Neutrophil (primary cell): ENCODE results near the gene SYT14.

Experiments used
- H3K27ac ChIP-seq: fragments of 200-600 bp; sonication (generic); 2 replicates; pipeline ENCODE4 v1.5.1; 2016; ENCODE audit warnings: mild to moderate bottlenecking, moderate library complexity
- H3K27me3 ChIP-seq: fragments of 200-600 bp; sonication (generic); 2 replicates; pipeline ENCODE4 v1.6.0; 2016; ENCODE audit warnings: mild to moderate bottlenecking
- H3K36me3 ChIP-seq: fragments of 200-600 bp; sonication (generic); 2 replicates; pipeline ENCODE4 v1.5.1; 2017
- H3K4me1 ChIP-seq, 2 experiments: fragments of 200-600 bp in 1 of 2; sonication (generic) in 1 of 2; 1 replicate in 1 of 2; 2 replicates in 1 of 2; pipeline versions ENCODE4 v1.5.1 to v1.6.1; 2013 to 2016; ENCODE audit warnings: low read depth in 1 of 2, low read length in 1 of 2, mild to moderate bottlenecking in 1 of 2, moderate library complexity in 1 of 2; ENCODE audit not compliant: control insufficient read depth in 1 of 2, insufficient read depth in 1 of 2
- H3K4me3 ChIP-seq, 2 experiments: fragments of 200-600 bp in 1 of 2; sonication (generic) in 1 of 2; 1 replicate in 1 of 2; 2 replicates in 1 of 2; pipeline ENCODE4 v1.5.1; 2013 to 2016; ENCODE audit warnings: low read depth in 1 of 2, low read length in 1 of 2, mild to moderate bottlenecking in 1 of 2, moderate library complexity in 1 of 2
- H3K9me3 ChIP-seq: fragments of 200-600 bp; sonication (generic); 2 replicates; pipeline ENCODE4 v1.5.1; 2016
- TF ChIP-seq, protein P1 (sequence below): fragments of 200-600 bp; sonication (generic); IDR thresholded peaks from 2 replicates; pipeline ENCODE4 v1.5.1; 2016; ENCODE audit warnings: antibody characterized with exemption

SYT14 gene

GRCh38 chr1:210076620-210077019 lies 138.6 kb downstream of the SYT14 start:
- no peak overlapping the region for H3K27ac ChIP-seq
- no peaks in the 10 kb centered on the region for H3K4me1 ChIP-seq
- H3K36me3 ChIP-seq = no peaks in the 10 kb centered on the region
- no peaks in the 10 kb centered on the region for H3K9me3 ChIP-seq
- H3K27me3 ChIP-seq = no peaks in the 10 kb centered on the region
- no peak overlapping the region for H3K4me3 ChIP-seq
- TF ChIP-seq, protein P1, sequence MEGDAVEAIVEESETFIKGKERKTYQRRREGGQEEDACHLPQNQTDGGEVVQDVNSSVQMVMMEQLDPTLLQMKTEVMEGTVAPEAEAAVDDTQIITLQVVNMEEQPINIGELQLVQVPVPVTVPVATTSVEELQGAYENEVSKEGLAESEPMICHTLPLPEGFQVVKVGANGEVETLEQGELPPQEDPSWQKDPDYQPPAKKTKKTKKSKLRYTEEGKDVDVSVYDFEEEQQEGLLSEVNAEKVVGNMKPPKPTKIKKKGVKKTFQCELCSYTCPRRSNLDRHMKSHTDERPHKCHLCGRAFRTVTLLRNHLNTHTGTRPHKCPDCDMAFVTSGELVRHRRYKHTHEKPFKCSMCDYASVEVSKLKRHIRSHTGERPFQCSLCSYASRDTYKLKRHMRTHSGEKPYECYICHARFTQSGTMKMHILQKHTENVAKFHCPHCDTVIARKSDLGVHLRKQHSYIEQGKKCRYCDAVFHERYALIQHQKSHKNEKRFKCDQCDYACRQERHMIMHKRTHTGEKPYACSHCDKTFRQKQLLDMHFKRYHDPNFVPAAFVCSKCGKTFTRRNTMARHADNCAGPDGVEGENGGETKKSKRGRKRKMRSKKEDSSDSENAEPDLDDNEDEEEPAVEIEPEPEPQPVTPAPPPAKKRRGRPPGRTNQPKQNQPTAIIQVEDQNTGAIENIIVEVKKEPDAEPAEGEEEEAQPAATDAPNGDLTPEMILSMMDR = no peak

DNA sequence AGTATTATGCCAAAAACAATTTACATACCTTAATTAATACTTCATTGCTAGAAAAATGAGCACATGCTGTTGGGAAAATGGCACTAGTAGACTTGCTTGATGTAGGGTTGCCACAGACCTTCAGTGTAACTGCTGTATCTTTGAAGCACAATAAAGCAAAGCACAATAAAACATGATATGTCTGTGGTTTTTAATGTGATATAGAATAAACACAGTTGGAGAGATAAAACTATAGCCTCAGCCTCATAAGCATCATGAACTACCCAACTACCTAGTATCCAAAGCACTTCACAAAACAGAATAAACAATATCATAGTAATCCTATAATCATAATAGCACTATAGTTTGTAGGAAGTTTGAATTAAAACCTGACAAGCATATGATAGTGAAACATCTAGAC lies 143.5 kb downstream of the SYT14 start:
- Histone ChIP-seq H3K4me1 (no peaks in the 10 kb centered on the region), H3K27ac (no peak overlapping the region), H3K36me3 (no peaks in the 10 kb centered on the region), H3K9me3 (no peaks in the 10 kb centered on the region), H3K27me3 (no peaks in the 10 kb centered on the region), H3K4me3 (no peak overlapping the region)
- TF ChIP-seq, protein P1 = no peak

- Histone ChIP-seq H3K36me3 (no peaks in the 10 kb centered on the region), H3K9me3 (no peaks in the 10 kb centered on the region), H3K27me3 (no peaks in the 10 kb centered on the region)
Observed at GRCh38 chr1:210085359-210085758, 147.3 kb downstream of the SYT14 start.

DNA sequence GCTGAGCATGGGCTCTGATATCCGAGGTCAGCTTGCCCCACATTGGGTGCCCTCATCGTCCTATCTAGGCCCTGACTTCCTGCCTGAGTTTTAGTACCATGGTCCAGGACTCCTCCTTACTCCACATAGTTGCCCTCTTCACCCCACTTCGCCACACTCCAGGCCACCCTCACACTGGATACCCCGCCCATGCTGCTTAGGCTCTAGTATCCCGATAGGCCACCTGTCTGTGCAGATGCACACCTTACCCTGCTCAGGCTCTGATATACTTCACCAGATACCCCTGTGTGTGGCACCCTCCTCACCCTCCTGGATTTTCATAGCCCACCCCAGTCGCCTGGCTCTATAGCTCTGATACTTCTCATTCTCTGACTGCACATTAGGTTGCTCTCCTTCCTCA lies 149.0 kb downstream of the SYT14 start:
- Histone ChIP-seq H3K27me3 (no peaks in the 10 kb centered on the region), H3K9me3 (no peaks in the 10 kb centered on the region), H3K4me3 (no peak overlapping the region), H3K36me3 (no peaks in the 10 kb centered on the region), H3K4me1 (no peaks in the 10 kb centered on the region), H3K27ac (no peak overlapping the region)
- TF ChIP-seq, protein P1 = no peak

More at GRCh38 chr1:210085359-210085758, 147.3 kb downstream of the SYT14 start:
- Histone ChIP-seq H3K4me1 (no peaks in the 10 kb centered on the region), H3K4me3 (no peak overlapping the region), H3K27ac (no peak overlapping the region)
- TF ChIP-seq, protein P1 = no peak

DNA sequence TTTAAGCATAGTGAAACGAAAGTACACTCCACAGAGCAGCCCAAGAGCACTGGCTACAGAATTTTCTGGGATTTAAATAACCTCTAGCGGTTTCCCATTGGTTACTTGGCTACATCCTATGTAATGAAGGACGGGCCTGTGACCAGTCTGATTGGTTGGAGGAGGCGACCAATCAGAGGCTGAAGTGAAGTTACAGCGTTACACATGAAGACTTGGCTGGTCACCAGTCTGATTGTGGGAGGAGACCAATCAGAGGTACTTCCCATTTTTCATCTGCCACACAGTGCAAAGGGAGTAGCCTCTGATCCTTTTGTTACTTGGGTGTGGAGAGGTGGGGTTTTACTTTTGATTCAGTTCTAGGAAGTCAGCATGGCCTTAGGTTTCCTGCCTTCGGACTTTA lies 151.8 kb downstream of the SYT14 start:
- H3K9me3 ChIP-seq = no peaks in the 10 kb centered on the region

More for the DNA sequence above, 151.8 kb downstream of the SYT14 start:
- Histone ChIP-seq H3K27me3 (no peaks in the 10 kb centered on the region), H3K27ac (no peak overlapping the region), H3K4me1 (no peaks in the 10 kb centered on the region), H3K36me3 (no peaks in the 10 kb centered on the region), H3K4me3 (no peak overlapping the region)
- TF ChIP-seq, protein P1 = no peak
